HG02870 (cell line): ENCODE results near the gene UCN.

Experiments used
- ATAC-seq: cut with Tn5 transposase; IDR thresholded peaks from one replicate; pipeline ENCODE4 v1.9.1; 2021; ENCODE audit warnings: mild to moderate bottlenecking, moderate library complexity; ENCODE audit not compliant: unreplicated experiment

UCN gene

DNA sequence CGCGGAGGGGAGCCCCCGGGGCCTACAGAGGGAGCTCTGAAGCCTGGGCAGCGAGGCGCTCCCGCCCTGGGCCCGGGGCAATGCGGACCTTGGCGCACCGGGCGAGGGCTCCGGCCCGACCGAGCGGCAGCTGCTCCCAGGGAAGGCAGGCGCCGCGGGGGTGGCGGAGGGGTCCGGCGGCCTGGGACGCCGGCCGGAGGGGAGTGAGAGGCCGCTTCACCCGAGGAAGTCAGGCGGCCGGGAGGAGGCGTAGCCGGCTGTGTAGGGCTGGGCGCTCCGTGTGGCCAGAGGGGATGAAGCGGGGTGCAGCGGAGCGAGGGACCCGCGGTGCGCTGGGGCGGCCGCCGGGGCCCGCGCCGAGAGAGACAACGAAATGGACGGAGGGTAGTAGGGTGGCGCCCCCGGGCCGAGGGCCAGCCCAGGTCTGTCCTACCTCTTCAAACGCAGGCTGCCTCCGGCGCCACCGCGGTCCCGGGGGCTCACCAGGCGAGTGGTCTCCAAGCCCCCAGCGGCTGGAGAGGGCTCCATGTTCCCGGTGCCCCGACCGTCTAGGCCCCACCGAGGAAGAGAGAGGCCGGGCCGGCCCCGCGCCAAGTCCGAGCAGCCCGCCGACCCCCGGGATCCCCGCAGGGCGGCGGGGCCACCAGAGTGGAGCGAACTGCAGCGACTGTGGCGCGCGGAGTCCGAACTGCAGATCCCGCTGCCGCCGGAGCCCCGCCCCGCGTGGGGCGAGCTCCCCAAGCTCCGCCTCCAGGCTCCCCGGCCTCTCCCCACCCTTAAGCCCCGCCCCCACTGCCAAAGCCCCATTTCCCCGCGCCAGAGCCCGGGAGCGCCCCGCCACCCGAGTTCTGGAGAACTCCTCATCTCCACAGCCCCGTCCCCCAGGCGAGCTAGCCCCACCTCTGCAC, 45.6 kb downstream of the UCN start, which contains the start of gene SLC30A3:
TSS of gene SLC30A3 (minus strand) at position 669 of the 908 bp plus-strand sequence. CDS start at position 528, 141 bp downstream.
- ATAC-seq: no peak

DNA sequence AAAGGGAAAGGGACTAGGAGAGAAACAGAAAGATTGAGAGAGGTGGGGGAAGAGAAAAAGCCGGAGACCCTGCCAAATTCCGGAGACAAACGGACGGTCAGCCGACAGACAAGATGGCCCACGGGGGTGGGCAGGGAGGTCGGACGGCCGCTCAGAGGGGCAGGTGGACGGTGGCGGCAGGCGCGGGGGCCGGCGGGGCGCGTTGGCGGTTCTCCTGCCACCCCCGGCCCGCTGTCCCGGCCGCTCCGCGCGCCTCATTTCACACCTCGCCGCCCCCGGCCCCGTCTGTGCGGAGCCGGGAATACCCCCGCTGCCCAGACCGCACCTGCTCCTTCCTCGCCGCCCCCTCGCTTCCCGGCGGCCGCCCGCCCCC, 46.3 kb downstream of the UCN start:
- ATAC-seq: no peak

DNA sequence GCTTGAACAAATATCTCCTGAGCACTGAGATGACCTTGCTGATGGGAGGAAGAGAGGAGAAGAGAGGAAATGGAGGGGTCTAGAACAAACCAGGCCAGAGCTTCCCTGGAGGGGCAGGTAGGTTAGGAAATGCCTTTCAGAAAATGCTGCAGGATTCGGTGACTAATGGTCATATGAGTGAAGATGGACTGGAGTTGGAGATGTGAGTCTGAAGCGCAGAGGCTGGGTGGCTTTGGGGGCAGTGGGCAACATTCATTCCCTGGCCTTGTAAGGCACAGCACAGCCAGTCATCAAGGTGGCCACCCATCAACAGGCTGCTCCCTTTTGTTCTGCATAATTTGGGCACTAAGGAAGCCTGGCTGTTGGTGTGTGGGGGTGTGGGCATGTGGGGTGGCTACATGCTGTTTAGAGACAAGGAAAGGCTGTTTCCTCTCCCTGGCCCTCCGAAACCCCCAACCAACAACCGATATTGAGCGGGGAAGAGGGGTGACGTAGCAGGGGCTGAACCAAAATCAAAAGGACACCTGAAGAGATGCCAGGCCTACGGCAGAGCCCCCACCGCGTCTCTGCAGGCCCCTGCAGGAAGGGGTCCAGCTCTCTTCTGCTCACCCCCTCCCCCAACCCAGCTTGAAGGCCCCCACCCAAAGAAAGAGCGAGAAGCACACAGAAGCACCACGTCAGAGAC, 46.9 kb downstream of the UCN start:
- ATAC-seq: no peak

DNA sequence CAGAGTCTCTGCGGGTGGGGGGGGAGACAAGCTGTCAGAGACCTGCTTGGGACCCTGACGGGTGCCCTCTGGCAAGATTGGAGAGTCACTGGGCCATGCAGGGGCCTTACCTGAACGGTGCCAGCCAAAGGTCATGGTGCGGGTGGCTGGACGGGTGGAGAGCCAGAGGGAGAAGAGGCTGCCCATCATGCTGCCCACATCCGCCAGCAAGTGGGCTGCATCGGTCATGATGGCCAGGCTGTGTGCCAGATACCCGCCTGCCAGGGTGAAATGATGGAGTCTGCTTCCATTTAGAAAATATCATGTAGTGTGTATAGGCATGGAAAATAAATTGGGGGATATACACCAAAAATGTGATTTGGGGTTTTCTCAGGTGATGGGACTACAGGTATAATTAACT, 50.2 kb downstream of the UCN start:
- no peak for ATAC-seq
